HCT116 (cell line): ENCODE data around the gene PHF1. TPM values are rescaled to one million over a fixed set of nuclear protein-coding genes. Genes with fewer than 3 reads are reported as not detected.
"Not testable (repeated sequence)": the region's sequence is repeated elsewhere in the genome, so short reads cannot be mapped to it uniquely, and the experiment has no call there.

Source experiments
- ATAC-seq: fragments of 200-7000 bp; cut with Tn5 transposase; 2 replicates; pipeline ENCODE4 v1.9.1; 2020; ENCODE audit warnings: mild to moderate bottlenecking, moderate library complexity
- BruUV-seq: library from RNA; stranded (reverse); fragments of 400-500 nt; replicated peaks from 2 replicates; lab custom pipeline; 2021; lab: Mats Ljungman, UMichigan
- CTCF ChIA-PET: fragments of 300-600 bp; sonication (Branson Sonifier 250); formaldehyde crosslinking; loops from one replicate; lab custom pipeline; 2021; ENCODE audit warnings: antibody characterized with exemption; lab: Charles Lee
- POLR2A ChIA-PET: fragments of 300-600, 350-600 bp; sonication (Branson Sonifier 250); formaldehyde crosslinking; loops from one replicate; lab custom pipeline; 2021; ENCODE audit warnings: antibody characterized with exemption; lab: Charles Lee
- RAD21 ChIA-PET, 2 experiments: fragments of 300-600 bp; sonication (Branson Sonifier 250); formaldehyde crosslinking; loops; one replicate each; lab custom pipeline; 2023; ENCODE audit warnings: low total read pairs in 2 of 2; ENCODE audit not compliant: uncharacterized antibody in 2 of 2, unreplicated experiment in 2 of 2, low non-redundant PET in 1 of 2; lab: Charles Lee
- DNase-seq: peaks from one replicate; pipeline ENCODE4 v3.0.0-alpha.2; 2010; ENCODE audit warnings: low read depth, low spot score
- H2AFZ ChIP-seq: fragments of 200-600 bp; shearing (Covaris generic), sonication (generic); 2 replicates; pipeline ENCODE4 v1.6.1; 2017; ENCODE audit warnings: low read depth, mixed run types, mixed read lengths, antibody characterized with exemption, low read length; ENCODE audit not compliant: poor library complexity, severe bottlenecking
- H3K27ac ChIP-seq: 2 replicates; pipeline ENCODE4 v1.5.1; 2012; ENCODE audit warnings: low read depth, low read length
- H3K27me3 ChIP-seq: fragments of 200-600 bp; sonication (generic); 2 replicates; pipeline ENCODE4 v1.6.1; 2016; ENCODE audit warnings: mixed run types, low read length, mixed read lengths; ENCODE audit not compliant: insufficient read depth
- H3K36me3 ChIP-seq, 2 experiments: fragments of 200-500 bp in 1 of 2; fragments of 200-600 bp in 1 of 2; sonication (Bioruptor generic) in 1 of 2; sonication (generic) in 1 of 2; 2 replicates each; pipeline versions ENCODE4 v1.5.1 to v1.6.1; 2014 to 2016; ENCODE audit warnings: low read length in 2 of 2, inconsistent platforms in 1 of 2, mixed read lengths in 1 of 2, mixed run types in 1 of 2; ENCODE audit not compliant: insufficient read depth in 2 of 2, control insufficient read depth in 1 of 2
- H3K4me1 ChIP-seq, 2 experiments: fragments of 200-600 bp in 1 of 2; sonication (generic) in 1 of 2; 2 replicates each; pipeline versions ENCODE4 v1.5.1 to v1.6.1; 2012 to 2017; ENCODE audit warnings: low read length in 2 of 2, inconsistent platforms in 1 of 2, mild to moderate bottlenecking in 1 of 2, mixed read lengths in 1 of 2, mixed run types in 1 of 2, moderate library complexity in 1 of 2; ENCODE audit not compliant: insufficient read depth in 2 of 2, control insufficient read depth in 1 of 2
- H3K4me2 ChIP-seq: fragments of 200-600 bp; sonication (generic); 2 replicates; pipeline ENCODE4 v1.6.1; 2017; ENCODE audit warnings: mixed run types, low read length, mixed read lengths
- H3K4me3 ChIP-seq, 2 experiments: fragments of 200-600 bp in 1 of 2; sonication (generic) in 1 of 2; replicated peaks in 1 of 2; 2 replicates each; pipeline ENCODE4 v1.5.1; 2011 to 2016; ENCODE audit warnings: low read length in 2 of 2, control low read depth in 1 of 2, low read depth in 1 of 2, mild to moderate bottlenecking in 1 of 2, mixed read lengths in 1 of 2, mixed run types in 1 of 2
- H3K79me2 ChIP-seq: fragments of 200-600 bp; sonication (generic); 2 replicates; pipeline ENCODE4 v1.6.1; 2017; ENCODE audit warnings: mild to moderate bottlenecking, mixed run types, low read length, moderate library complexity, mixed read lengths; ENCODE audit not compliant: insufficient read depth
- H3K9ac ChIP-seq: fragments of 200-600 bp; sonication (generic); 2 replicates; pipeline ENCODE4 v1.6.1; 2016; ENCODE audit warnings: low read length, mixed read lengths
- H3K9me2 ChIP-seq: fragments of 200-600 bp; sonication (generic), shearing (Covaris generic); 2 replicates; pipeline ENCODE4 v1.6.1; 2017; ENCODE audit warnings: mixed run types, mild to moderate bottlenecking, moderate library complexity; ENCODE audit not compliant: insufficient read depth
- H3K9me3 ChIP-seq, 2 experiments: fragments of 200-500 bp in 1 of 2; fragments of 200-600 bp in 1 of 2; sonication (Bioruptor generic) in 1 of 2; sonication (generic) in 1 of 2; 2 replicates each; pipeline ENCODE4 v1.6.1; 2014 to 2017; ENCODE audit warnings: low read length in 2 of 2, mixed read lengths in 2 of 2, inconsistent platforms in 1 of 2, low read depth in 1 of 2, mild to moderate bottlenecking in 1 of 2, mixed run types in 1 of 2, moderate library complexity in 1 of 2; ENCODE audit not compliant: control insufficient read depth in 1 of 2, insufficient read depth in 1 of 2
- H4K20me1 ChIP-seq: fragments of 200-600 bp; sonication (generic), shearing (Covaris generic); 2 replicates; pipeline ENCODE4 v1.6.1; 2017; ENCODE audit warnings: mixed run types, mild to moderate bottlenecking, moderate library complexity; ENCODE audit not compliant: insufficient read depth
- CBX3 ChIP-seq: IDR thresholded peaks from 2 replicates; pipeline ENCODE4 v1.6.1; 2012; ENCODE audit warnings: low read depth
- CEBPB ChIP-seq: IDR thresholded peaks from 2 replicates; pipeline ENCODE4 v1.6.1; 2012; ENCODE audit warnings: low read depth
- EGR1 ChIP-seq: IDR thresholded peaks from 2 replicates; pipeline ENCODE4 v1.6.1; 2012; ENCODE audit warnings: low read depth
- ELF1 ChIP-seq: IDR thresholded peaks from 2 replicates; pipeline ENCODE4 v1.6.1; 2012; ENCODE audit warnings: low read depth, borderline replicate concordance
- EZH2phosphoT487 ChIP-seq: fragments of 200-600 bp; IDR thresholded peaks from 2 replicates; pipeline ENCODE4 v1.6.1; 2018; ENCODE audit warnings: antibody characterized with exemption, borderline replicate concordance
- POLR2A ChIP-seq: IDR thresholded peaks from 2 replicates; pipeline ENCODE4 v1.7.0; 2011; ENCODE audit warnings: borderline replicate concordance; ENCODE audit not compliant: insufficient read depth, insufficient read length; ENCODE audit errors: extremely low read depth
- SRF ChIP-seq: IDR thresholded peaks from 2 replicates; pipeline ENCODE4 v1.6.1; 2012; ENCODE audit warnings: low read depth
- TCF7L2 ChIP-seq: IDR thresholded peaks from 2 replicates; pipeline ENCODE4 v1.7.0; 2011; ENCODE audit warnings: borderline replicate concordance, inconsistent platforms; ENCODE audit not compliant: insufficient read depth, insufficient read length; ENCODE audit errors: extremely low read depth
- ZFX ChIP-seq: fragments of 450-650 bp; IDR thresholded peaks from 2 replicates; pipeline ENCODE4 v1.6.1; 2017
- ZNF274 ChIP-seq: fragments of 200-500 bp; sonication (Bioruptor generic); IDR thresholded peaks from 2 replicates; pipeline ENCODE4 v1.6.1; 2014; ENCODE audit warnings: mild to moderate bottlenecking, low read depth, low read length, inconsistent platforms
- intact Hi-C: fragments of 100-400 bp; cut with micrococcal nuclease; formaldehyde crosslinking; loops from 2 replicates; pipeline ENCODE4 v1.10.0; 2022
- total RNA-seq: library from RNA; stranded (reverse); gene quantifications from one replicate; pipeline ENCODE4 v1.2.1, GENCODE V29; 2021; ENCODE audit not compliant: unreplicated experiment
- TF ChIP-seq, protein P1 (sequence below), 3 experiments: fragments of 200-600 bp in 1 of 3; sonication (generic) in 1 of 3; IDR thresholded peaks in 2 of 3; conservative IDR thresholded peaks in 1 of 3; 2 replicates each; pipeline ENCODE4 v1.5.1; 2012 to 2017; ENCODE audit warnings: low read depth in 2 of 3, low read length in 2 of 3, antibody characterized with exemption in 1 of 3, borderline replicate concordance in 1 of 3, control low read depth in 1 of 3, mild to moderate bottlenecking in 1 of 3, mixed read lengths in 1 of 3, mixed run types in 1 of 3, moderate library complexity in 1 of 3; ENCODE audit not compliant: insufficient read depth in 1 of 3

Gene PHF1
- total RNA-seq, 1 experiment from 2014 or later: 40.2 TPM

DNA sequence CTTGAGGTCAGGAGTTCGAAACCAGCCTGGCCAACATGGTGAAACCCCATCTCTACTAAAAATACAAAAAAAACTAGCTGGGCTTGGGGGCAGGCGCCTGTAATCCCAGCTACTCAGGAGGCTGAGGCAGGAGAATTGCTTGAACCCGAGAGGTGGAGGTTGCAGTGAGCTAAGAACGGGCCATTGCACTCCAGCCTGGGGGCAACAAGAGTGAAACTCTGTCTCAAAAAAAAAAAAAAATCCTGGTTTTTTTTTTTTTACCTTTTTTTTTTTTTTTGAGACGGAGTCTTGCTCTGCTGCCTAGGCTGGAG lies 43.1 kb upstream of the PHF1 start:
- H3K4me3 ChIP-seq, H3K27ac ChIP-seq, H3K79me2 ChIP-seq, POLR2A ChIA-PET, H2AFZ ChIP-seq, RAD21 ChIA-PET, H3K27me3 ChIP-seq, ATAC-seq, H3K36me3 ChIP-seq, H3K9me3 ChIP-seq, H3K9me2 ChIP-seq, H4K20me1 ChIP-seq, H3K9ac ChIP-seq, intact Hi-C loops, BruUV-seq, H3K4me2 ChIP-seq, DNase-seq: not testable (repeated sequence)
- peaks cover 7 to 12% of the 10 kb centered on the region in 2 experiments; a peak in 3 of 4 replicates for H3K4me1 ChIP-seq
- CTCF ChIA-PET: interaction anchor here (0.6 to 1.0 kb wide), 2 partner anchors 23 to 1308 kb away, joined by 3 read pairs; no protein-coding TSS in a partner anchor

DNA sequence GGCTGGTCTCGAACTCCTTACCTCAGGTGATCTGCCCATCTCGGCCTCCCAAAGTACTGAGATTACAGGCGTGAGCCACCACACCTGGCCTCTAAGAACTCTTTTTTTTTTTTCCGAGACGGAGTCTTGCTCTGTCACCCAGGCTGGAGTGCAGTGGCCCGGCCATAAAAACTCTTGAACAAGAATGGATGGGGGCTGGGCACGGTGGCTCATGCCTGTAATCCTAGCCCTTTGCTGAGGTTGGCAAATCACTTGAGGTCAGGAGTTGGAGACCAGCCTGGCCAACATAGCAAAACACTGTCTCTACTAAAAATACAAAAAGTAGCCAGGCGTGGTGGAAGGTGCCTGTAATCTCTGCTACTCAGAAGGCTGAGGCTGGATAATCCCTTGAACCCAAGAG lies 38.9 kb upstream of the PHF1 start:
- POLR2A ChIA-PET, ATAC-seq, CTCF ChIA-PET, DNase-seq, H2AFZ ChIP-seq, RAD21 ChIA-PET, H4K20me1 ChIP-seq, H3K36me3 ChIP-seq, H3K27me3 ChIP-seq, intact Hi-C loops, H3K9ac ChIP-seq, H3K79me2 ChIP-seq, H3K27ac ChIP-seq, H3K9me3 ChIP-seq, BruUV-seq, H3K9me2 ChIP-seq, H3K4me2 ChIP-seq, H3K4me3 ChIP-seq: not testable (repeated sequence)
- H3K4me1 ChIP-seq: peaks cover 0 to 16% of the 10 kb centered on the region in 2 experiments; a peak in 2 of 4 replicates

GRCh38 chr6:33372526-33373123 lies 38.2 kb upstream of the PHF1 start:
- no peak for DNase-seq
- no peak for ATAC-seq
- peaks cover 0 to 16% of the 10 kb centered on the region in 2 experiments; a peak in 2 of 4 replicates for H3K4me1 ChIP-seq
- ChIA-PET POLR2A (no interaction called here), RAD21 (no interaction called here), CTCF (no interaction called here)
- no peaks in the 10 kb centered on the region for H3K9me3 ChIP-seq
- H3K4me3 ChIP-seq: no peak overlapping the region
- BruUV-seq: no TSS peak
- no peaks in the 10 kb centered on the region for H3K27me3 ChIP-seq
- H3K4me2 ChIP-seq: no peak overlapping the region
- no peaks in the 10 kb centered on the region for H3K36me3 ChIP-seq
- intact Hi-C loops: no loop called here
- no peak for TF ChIP-seq ZNF274
- no peak for TF ChIP-seq EZH2phosphoT487
- no peak for TF ChIP-seq CBX3
- TF ChIP-seq CEBPB: no peak
- TF ChIP-seq, protein P1, sequence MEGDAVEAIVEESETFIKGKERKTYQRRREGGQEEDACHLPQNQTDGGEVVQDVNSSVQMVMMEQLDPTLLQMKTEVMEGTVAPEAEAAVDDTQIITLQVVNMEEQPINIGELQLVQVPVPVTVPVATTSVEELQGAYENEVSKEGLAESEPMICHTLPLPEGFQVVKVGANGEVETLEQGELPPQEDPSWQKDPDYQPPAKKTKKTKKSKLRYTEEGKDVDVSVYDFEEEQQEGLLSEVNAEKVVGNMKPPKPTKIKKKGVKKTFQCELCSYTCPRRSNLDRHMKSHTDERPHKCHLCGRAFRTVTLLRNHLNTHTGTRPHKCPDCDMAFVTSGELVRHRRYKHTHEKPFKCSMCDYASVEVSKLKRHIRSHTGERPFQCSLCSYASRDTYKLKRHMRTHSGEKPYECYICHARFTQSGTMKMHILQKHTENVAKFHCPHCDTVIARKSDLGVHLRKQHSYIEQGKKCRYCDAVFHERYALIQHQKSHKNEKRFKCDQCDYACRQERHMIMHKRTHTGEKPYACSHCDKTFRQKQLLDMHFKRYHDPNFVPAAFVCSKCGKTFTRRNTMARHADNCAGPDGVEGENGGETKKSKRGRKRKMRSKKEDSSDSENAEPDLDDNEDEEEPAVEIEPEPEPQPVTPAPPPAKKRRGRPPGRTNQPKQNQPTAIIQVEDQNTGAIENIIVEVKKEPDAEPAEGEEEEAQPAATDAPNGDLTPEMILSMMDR (IDR thresholded peaks at IDR 0.05 in 2 of 3, conservative IDR thresholded peaks at IDR 0.05 in 1 of 3; ENCODE audit: borderline replicate concordance in 1 of 3, insufficient read depth in 1 of 3, low read depth in 2 of 3, low read length in 2 of 3): no peak
- TF ChIP-seq ZFX: no peak
- no peak for TF ChIP-seq SRF
- no peak for TF ChIP-seq EGR1
- TF ChIP-seq TCF7L2: no peak
- no peak for TF ChIP-seq POLR2A
- TF ChIP-seq ELF1: no peak
- H3K9me2 ChIP-seq: no peaks in the 10 kb centered on the region
- no peak overlapping the region for H2AFZ ChIP-seq
- no peak overlapping the region for H3K27ac ChIP-seq
- H3K79me2 ChIP-seq: no peaks in the 10 kb centered on the region
- no peak overlapping the region for H3K9ac ChIP-seq
- no peaks in the 10 kb centered on the region for H4K20me1 ChIP-seq
